ENCODE data around the gene GSX2. TPM values are rescaled to one million over a fixed set of nuclear protein-coding genes. Genes with fewer than 3 reads are reported as not detected.

Gene GSX2
- total RNA-seq, 2 donors from 2014 or later = not detected

DNA sequence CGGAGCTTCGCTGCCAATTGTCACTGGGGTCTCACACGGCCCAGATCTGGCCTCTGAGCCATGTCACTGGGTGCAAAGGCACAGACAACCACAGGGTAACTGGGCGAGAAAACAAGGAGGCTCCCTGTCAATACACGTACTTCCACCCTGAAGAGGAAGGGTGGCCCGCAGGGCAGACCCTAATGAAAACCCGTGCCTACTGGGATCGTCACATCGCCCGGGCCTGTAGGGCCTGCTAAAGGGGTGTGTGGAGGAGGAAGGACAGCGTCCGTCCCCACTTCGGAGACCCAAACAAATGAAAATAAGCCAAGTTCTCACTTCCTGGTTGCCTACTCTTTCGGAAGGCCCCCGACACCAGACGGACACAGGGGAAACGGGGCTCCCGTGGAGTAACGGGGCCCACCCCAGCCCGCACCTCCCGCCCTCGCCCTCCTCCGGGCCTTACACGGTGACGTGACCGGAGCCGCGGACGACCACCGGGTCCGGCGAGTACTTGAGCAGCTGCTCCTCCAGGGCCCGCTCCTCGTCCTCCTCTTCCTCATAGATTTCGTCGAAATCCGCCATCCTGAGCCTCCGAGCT lies 36.1 kb upstream of the GSX2 start:
- Histone ChIP-seq H3K9me3 (no peaks in the 10 kb centered on the region), H3K27me3 (no peaks in the 10 kb centered on the region), H3K27ac (peak overlapping the region; percentile 89 to 97), H3K4me1 (peaks cover 0 to 50% of the 10 kb centered on the region in 2 donors), H3K36me3 (no peaks in the 10 kb centered on the region), H3K4me3 (peak overlapping the region; percentile 94 to 99)
- no peak for DNase-seq (ENCODE audit: low spot score)
- TF ChIP-seq, protein P1, sequence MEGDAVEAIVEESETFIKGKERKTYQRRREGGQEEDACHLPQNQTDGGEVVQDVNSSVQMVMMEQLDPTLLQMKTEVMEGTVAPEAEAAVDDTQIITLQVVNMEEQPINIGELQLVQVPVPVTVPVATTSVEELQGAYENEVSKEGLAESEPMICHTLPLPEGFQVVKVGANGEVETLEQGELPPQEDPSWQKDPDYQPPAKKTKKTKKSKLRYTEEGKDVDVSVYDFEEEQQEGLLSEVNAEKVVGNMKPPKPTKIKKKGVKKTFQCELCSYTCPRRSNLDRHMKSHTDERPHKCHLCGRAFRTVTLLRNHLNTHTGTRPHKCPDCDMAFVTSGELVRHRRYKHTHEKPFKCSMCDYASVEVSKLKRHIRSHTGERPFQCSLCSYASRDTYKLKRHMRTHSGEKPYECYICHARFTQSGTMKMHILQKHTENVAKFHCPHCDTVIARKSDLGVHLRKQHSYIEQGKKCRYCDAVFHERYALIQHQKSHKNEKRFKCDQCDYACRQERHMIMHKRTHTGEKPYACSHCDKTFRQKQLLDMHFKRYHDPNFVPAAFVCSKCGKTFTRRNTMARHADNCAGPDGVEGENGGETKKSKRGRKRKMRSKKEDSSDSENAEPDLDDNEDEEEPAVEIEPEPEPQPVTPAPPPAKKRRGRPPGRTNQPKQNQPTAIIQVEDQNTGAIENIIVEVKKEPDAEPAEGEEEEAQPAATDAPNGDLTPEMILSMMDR (IDR thresholded peaks at IDR 0.05) = no peak

DNA sequence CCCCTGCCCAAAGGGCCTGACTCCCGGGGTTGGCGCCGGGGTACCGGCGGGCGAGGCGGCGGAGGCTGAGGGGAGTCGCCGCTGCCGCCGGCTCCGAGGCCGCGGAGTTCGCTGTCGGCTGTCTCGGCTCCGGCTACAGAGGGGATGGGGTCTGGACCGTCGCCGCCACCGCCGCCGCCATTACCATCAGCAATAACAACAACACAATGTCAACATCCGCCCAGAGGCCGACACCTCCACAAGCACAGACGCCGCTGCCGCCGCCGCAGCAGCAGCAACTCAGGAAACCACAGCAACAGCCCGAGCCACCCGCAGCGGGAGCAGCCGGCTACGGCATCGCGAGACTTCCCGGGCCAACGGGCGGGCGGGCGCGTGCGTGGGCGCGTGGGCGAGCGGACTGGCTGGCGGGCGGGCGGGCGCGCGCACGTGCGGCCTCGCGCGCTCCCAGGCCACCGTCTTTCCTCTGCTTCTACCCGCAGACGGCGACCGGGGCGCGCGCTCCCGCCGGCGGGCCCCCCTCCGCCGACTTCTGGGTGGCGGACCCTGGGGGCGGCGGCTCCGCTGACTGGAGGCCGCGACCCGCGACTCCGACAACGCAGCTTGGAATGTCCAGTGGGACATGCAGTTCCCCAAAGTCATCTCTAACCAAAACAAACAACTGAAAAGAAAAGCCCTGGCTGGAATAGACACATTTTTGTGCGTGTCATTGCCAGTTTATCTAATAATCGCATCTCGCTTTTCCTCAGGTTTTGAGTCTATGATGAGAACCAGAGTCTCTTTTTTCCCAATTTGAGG lies 35.4 kb upstream of the GSX2 start, which contains the start of gene CHIC2:
TSS of gene CHIC2 (minus strand) at position 289 of the 795 bp plus-strand sequence. CDS start 305 bp downstream, outside the sequence.
- DNase-seq (ENCODE audit: low spot score) = peak; percentile 95
- TF ChIP-seq, protein P1 (IDR thresholded peaks at IDR 0.05) = no peak
- H3K4me3 ChIP-seq = peak within 1 kb of the TSS; percentile 94 to 99

DNA sequence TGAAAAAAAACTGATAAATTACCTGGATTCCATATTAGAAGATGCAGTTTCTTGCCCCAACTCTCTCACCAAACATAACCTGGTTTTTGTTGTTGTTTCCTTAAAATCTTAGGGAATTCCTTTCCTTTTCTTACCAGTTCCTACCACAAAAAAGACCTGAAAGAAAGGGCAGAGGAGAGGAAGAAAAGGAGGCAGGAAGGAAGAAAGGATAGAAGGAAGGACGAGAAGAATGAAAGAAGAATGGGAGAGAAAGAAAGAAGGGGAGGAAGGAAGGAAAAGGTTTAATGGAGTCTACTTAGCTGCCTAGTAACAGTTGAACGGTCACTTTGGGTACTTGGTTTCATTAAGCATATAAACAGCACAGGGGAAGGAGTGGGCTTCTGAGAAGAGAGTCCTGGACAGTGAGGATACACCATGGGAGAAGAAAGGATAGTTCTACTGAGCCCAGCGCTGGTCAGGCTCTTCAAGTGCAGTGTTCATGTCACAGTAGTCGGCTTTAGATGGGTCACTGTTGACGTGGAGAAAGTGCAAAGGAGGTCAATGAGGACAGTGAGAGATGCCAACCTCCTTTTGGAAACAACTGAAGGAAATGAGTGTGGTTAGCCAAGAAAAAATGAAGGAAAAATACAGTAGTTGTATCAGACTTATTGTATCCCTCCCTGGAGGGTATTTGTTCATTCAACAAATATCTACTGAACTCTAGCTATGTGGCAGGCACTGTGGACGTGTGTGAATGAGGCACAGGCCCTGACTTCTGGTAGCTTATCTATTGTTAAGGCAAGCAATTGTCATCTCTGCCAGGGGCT lies 34.5 kb upstream of the GSX2 start:
- Histone ChIP-seq H3K27ac (peak overlapping the region; percentile 89 to 97), H3K27me3 (no peaks in the 10 kb centered on the region), H3K4me1 (peaks cover 0 to 44% of the 10 kb centered on the region in 2 donors), H3K36me3 (no peaks in the 10 kb centered on the region), H3K9me3 (no peaks in the 10 kb centered on the region), H3K4me3 (peak overlapping the region in 1 of 2 donors; percentile 99)
- TF ChIP-seq, protein P1 (IDR thresholded peaks at IDR 0.05) = no peak
- DNase-seq (ENCODE audit: low spot score) = peak; percentile 66

More for the DNA sequence above, 35.4 kb upstream of the GSX2 start, which contains the start of gene CHIC2:
- Histone ChIP-seq H3K4me1 (peaks cover 0 to 46% of the 10 kb centered on the region in 2 donors), H3K9me3 (no peaks in the 10 kb centered on the region), H3K36me3 (no peaks in the 10 kb centered on the region), H3K27me3 (no peaks in the 10 kb centered on the region), H3K27ac (peak within 1 kb of the TSS; percentile 89 to 97)

DNA sequence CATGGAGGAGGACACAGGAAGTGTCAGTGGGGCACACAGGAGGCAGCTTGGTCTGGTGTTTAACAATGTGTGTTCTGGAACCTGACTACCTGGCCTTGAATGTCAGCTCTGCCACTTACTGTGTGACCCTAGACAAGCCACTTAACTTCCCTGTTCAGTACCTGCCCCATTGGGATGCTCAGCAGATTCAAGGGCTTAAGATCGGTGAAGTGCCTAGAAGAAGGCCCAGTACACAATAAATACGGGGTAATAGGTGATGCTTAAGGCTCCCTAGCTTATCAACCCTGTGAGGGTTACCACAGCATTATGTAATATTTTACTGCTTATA lies 33.9 kb upstream of the GSX2 start:
- TF ChIP-seq, protein P1 (IDR thresholded peaks at IDR 0.05) = no peak
- no peak overlapping the region for H3K4me3 ChIP-seq
- peak overlapping the region; percentile 89 to 97 for H3K27ac ChIP-seq
- H3K27me3 ChIP-seq = no peaks in the 10 kb centered on the region
- H3K4me1 ChIP-seq = peaks cover 0 to 38% of the 10 kb centered on the region in 2 donors
- DNase-seq (ENCODE audit: low spot score) = no peak
- H3K9me3 ChIP-seq = no peaks in the 10 kb centered on the region
- H3K36me3 ChIP-seq = no peaks in the 10 kb centered on the region

DNA sequence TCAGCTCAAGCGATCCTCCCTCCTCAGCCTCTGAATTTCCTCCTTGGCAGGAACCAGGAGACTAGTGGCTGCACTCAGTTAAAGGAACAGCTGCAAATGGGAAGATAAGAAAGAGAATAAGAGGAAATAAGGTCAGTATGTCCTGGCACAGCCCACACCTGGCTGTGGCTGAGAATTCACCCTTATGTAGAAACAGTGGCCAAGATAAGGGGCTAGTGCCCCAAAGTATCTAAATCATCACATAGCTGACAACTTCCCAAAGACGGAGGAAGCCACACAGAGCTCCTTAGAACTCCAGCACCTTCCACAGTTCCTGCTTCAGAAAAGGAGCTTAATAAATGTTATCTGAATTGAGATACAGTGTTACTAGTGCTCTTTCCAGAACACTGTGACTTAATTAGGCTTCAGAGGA lies 33.2 kb upstream of the GSX2 start:
- DNase-seq (ENCODE audit: low spot score) = no peak
- H3K27me3 ChIP-seq = no peaks in the 10 kb centered on the region
- H3K27ac ChIP-seq = peak overlapping the region; percentile 89 to 97
- no peaks in the 10 kb centered on the region for H3K36me3 ChIP-seq
- no peak overlapping the region for H3K4me3 ChIP-seq
- TF ChIP-seq, protein P1 (IDR thresholded peaks at IDR 0.05) = no peak
- H3K9me3 ChIP-seq = no peaks in the 10 kb centered on the region
- peaks cover 0 to 32% of the 10 kb centered on the region in 2 donors for H3K4me1 ChIP-seq

Measured in right atrium auricular region (tissue), 2 donors.